Testis (tissue), 3 donors: ENCODE results near the gene SMARCC2. TPM values are rescaled to one million over a fixed set of nuclear protein-coding genes. Genes with fewer than 3 reads are reported as not detected.

ENCODE experiments used
- DNase-seq: peaks from one replicate; pipeline ENCODE4 v3.0.0-alpha.2; 2019
- H3K27ac ChIP-seq, 2 donors: fragments of 200-600 bp; sonication (generic); one replicate each; pipeline ENCODE4 v1.5.1; 2019
- H3K27me3 ChIP-seq: fragments of 200-600 bp; sonication (generic); one replicate; pipeline ENCODE4 v1.5.1; 2019
- H3K36me3 ChIP-seq: fragments of 200-600 bp; sonication (generic); one replicate; pipeline ENCODE4 v1.5.1; 2017; ENCODE audit warnings: low read depth; ENCODE audit errors: missing control alignments
- H3K4me1 ChIP-seq: fragments of 200-600 bp; sonication (generic); one replicate; pipeline ENCODE4 v1.5.1; 2019
- H3K4me3 ChIP-seq, 2 donors: fragments of 200-600 bp; sonication (generic); one replicate each; pipeline ENCODE4 v1.5.1; 2017 to 2019
- H3K9me3 ChIP-seq: fragments of 200-600 bp; sonication (generic); one replicate; pipeline ENCODE4 v1.5.1; 2017
- CTCF ChIP-seq, 3 experiments: fragments of 450-650 bp in 2 of 3; fragments of 200-600 bp in 1 of 3; sonication (generic) in 1 of 3; IDR thresholded peaks; one replicate each; pipeline ENCODE4 v1.5.1; 2016 to 2019; ENCODE audit warnings: antibody characterized with exemption in 3 of 3, mild to moderate bottlenecking in 2 of 3, moderate library complexity in 1 of 3
- POLR2A ChIP-seq: fragments of 450-650 bp; IDR thresholded peaks from one replicate; pipeline ENCODE4 v1.6.1; 2017; ENCODE audit warnings: antibody characterized with exemption, mild to moderate bottlenecking, moderate library complexity
- WGBS, 2 donors: methylation state at CpG; one replicate each; pipeline ENCODE4 v1.1.5; 2018; 5-methylcytosine and 5-hydroxymethylcytosine counted together
- intact Hi-C: fragments of 100-400 bp; cut with DNase I; formaldehyde crosslinking; loops from one replicate; pipeline ENCODE4 v1.15.1; 2023; ENCODE audit warnings: low total_unique reads
- polyA plus RNA-seq: library from polyadenylated mRNA; stranded (reverse); fragments of 350-450 nt; fragmentation: Illumina TruSeq; extraction: RNeasy Lipid Tissue Mini Kit (QIAGEN cat#74804); gene quantifications from one replicate; pipeline ENCODE4 v1.2.3, GENCODE V29; 2014; ENCODE audit warnings: low read depth, low replicate concordance; ENCODE audit not compliant: insufficient read depth
- total RNA-seq, 2 donors: library from RNA; depleted of rRNA; stranded (reverse); fragments of >200 nt; gene quantifications; one replicate each; pipeline ENCODE4 v1.2.3, GENCODE V29; 2016

The SMARCC2 gene
- total and polyA plus RNA-seq, 3 donors from 2014 or later = 69.5 to 148 (median 106) TPM

GRCh38 chr12:56121204-56121870, 67.9 kb downstream of the SMARCC2 start:
- no peaks in the 10 kb centered on the region for H3K9me3 ChIP-seq
- no peak for DNase-seq
- no peaks in the 10 kb centered on the region for H3K36me3 ChIP-seq
- H3K27me3 ChIP-seq = no peaks in the 10 kb centered on the region
- H3K27ac ChIP-seq = no peak overlapping the region
- 71 to 83% methylated on average over 8 to 11 of the region's 11 CpGs for WGBS, 2 donors
- H3K4me1 ChIP-seq = peaks cover 24% of the 10 kb centered on the region
- H3K4me3 ChIP-seq = no peak overlapping the region
- TF ChIP-seq POLR2A = no peak
- TF ChIP-seq CTCF (IDR thresholded peaks at IDR 0.05) = no peak
- intact Hi-C loops = no loop called here

- 86% methylated on average over 17 of the region's 17 CpGs for WGBS, 2 donors
- intact Hi-C loops = no loop called here
- H3K4me3 ChIP-seq = no peak overlapping the region
- H3K9me3 ChIP-seq = no peaks in the 10 kb centered on the region
- peaks cover 19% of the 10 kb centered on the region for H3K4me1 ChIP-seq
- H3K36me3 ChIP-seq = no peaks in the 10 kb centered on the region
- DNase-seq = no peak
- no peaks in the 10 kb centered on the region for H3K27me3 ChIP-seq
- peak overlapping the region in 1 of 2 donors; percentile 55 for H3K27ac ChIP-seq
- no peak for TF ChIP-seq CTCF (IDR thresholded peaks at IDR 0.05)
- TF ChIP-seq POLR2A = no peak
Observed at GRCh38 chr12:56120158-56120846, 69.0 kb downstream of the SMARCC2 start.

GRCh38 chr12:56119361-56119796, 69.9 kb downstream of the SMARCC2 start:
- Histone ChIP-seq H3K9me3 (no peaks in the 10 kb centered on the region), H3K27ac (peak overlapping the region; percentile 68 to 95), H3K27me3 (no peaks in the 10 kb centered on the region), H3K36me3 (no peaks in the 10 kb centered on the region), H3K4me3 (no peak overlapping the region), H3K4me1 (peaks cover 19% of the 10 kb centered on the region)
- intact Hi-C loops = loop anchor here (2.0 kb wide), 1 partner anchor 69 kb away; the partner anchor contains the start of gene SMARCC2
- peak; percentile 81 for DNase-seq
- 0% methylated on average over 2 of the region's 2 CpGs for WGBS, 2 donors
- TF ChIP-seq POLR2A = no peak
- TF ChIP-seq CTCF (IDR thresholded peaks at IDR 0.05) = peak; percentile 68 to 94 (median 89)

- 4 to 6% methylated on average over 13 of the region's 13 CpGs for WGBS, 2 donors
- H3K36me3 ChIP-seq = no peaks in the 10 kb centered on the region
- H3K9me3 ChIP-seq = no peaks in the 10 kb centered on the region
- H3K4me3 ChIP-seq = peak overlapping the region; percentile 80 to 90
- DNase-seq = no peak
- H3K27me3 ChIP-seq = no peaks in the 10 kb centered on the region
- TF ChIP-seq CTCF (IDR thresholded peaks at IDR 0.05) (no peak), POLR2A (no peak)
- intact Hi-C loops = loop anchor here (2.0 kb wide), 1 partner anchor 70 kb away; the partner anchor contains the start of gene SMARCC2
- peak overlapping the region; percentile 68 to 95 for H3K27ac ChIP-seq
- H3K4me1 ChIP-seq = peaks cover 19% of the 10 kb centered on the region
Observed at GRCh38 chr12:56118688-56119357, 70.5 kb downstream of the SMARCC2 start.
